K562 (cell line): ENCODE data around the gene CENPVL1.
"Not testable (repeated sequence)": the region's sequence is repeated elsewhere in the genome, so short reads cannot be mapped to it uniquely, and the experiment has no call there.

Experiments
- CTCF ChIP-seq, 3 experiments: IDR thresholded peaks in 2 of 3; conservative IDR thresholded peaks in 1 of 3; 2 replicates each; pipeline ENCODE4 v1.5.1; 2011 to 2012; ENCODE audit warnings: low read length in 3 of 3, mild to moderate bottlenecking in 3 of 3, control low read depth in 2 of 3, improper control_type of control experiment in 1 of 3, inconsistent platforms in 1 of 3, low read depth in 1 of 3, mixed read lengths in 1 of 3, moderate library complexity in 1 of 3; ENCODE audit not compliant: insufficient read depth in 2 of 3
- ELK1 ChIP-seq: sonication (generic); formaldehyde crosslinking; IDR thresholded peaks from 2 replicates; pipeline ENCODE4 v1.8.1; 2022; ENCODE audit warnings: missing genetic modification reagents
- MAX ChIP-seq: sonication (generic); formaldehyde crosslinking; IDR thresholded peaks from 2 replicates; pipeline ENCODE4 v1.9.0; 2022; ENCODE audit warnings: mild to moderate bottlenecking, missing genetic modification reagents
- SIX5 ChIP-seq, 2 experiments: IDR thresholded peaks; 2 replicates each; pipeline ENCODE4 v1.6.1; 2011; ENCODE audit warnings: low read length in 2 of 2, borderline replicate concordance in 1 of 2, low read depth in 1 of 2, mild to moderate bottlenecking in 1 of 2, moderate library complexity in 1 of 2; ENCODE audit not compliant: insufficient read depth in 1 of 2
- ZNF3 ChIP-seq: fragments of 250-450 bp; sonication (Bioruptor Pico); IDR thresholded peaks from 2 replicates; pipeline ENCODE4 v1.5.0; 2021; ENCODE audit warnings: mild to moderate bottlenecking, moderate library complexity

GRCh38 chrX:51679689-51680433 is 30.5 kb upstream of the CENPVL1 start:
- TF ChIP-seq ELK1 (CRISPR knock-in tag); MAX (CRISPR knock-in tag); CTCF (IDR thresholded peaks at IDR 0.05 in 2 of 3, conservative IDR thresholded peaks at IDR 0.05 in 1 of 3; ENCODE audit: insufficient read depth in 2 of 3, low read depth in 1 of 3, low read length in 3 of 3); ZNF3 (CRISPR knock-in tag); SIX5 (IDR thresholded peaks at IDR 0.05; ENCODE audit: borderline replicate concordance in 1 of 2, insufficient read depth in 1 of 2, low read depth in 1 of 2, low read length in 2 of 2): not testable (repeated sequence)
